Astrocyte (in vitro differentiated cells and primary cell): ENCODE results near the gene C1QC.

Experiments used
- CTCF ChIP-seq: IDR thresholded peaks from 2 replicates; pipeline ENCODE4 v1.5.1; 2011; ENCODE audit warnings: low read depth, mild to moderate bottlenecking, inconsistent platforms, low read length, moderate library complexity; ENCODE audit not compliant: insufficient read depth
- EZH2 ChIP-seq: IDR thresholded peaks from 2 replicates; pipeline ENCODE4 v1.6.1; 2012; ENCODE audit warnings: mild to moderate bottlenecking, low read length, inconsistent platforms; ENCODE audit not compliant: insufficient read depth

GRCh38 chr1:22595108-22595507 lies 48.3 kb upstream of the C1QC start:
- TF ChIP-seq EZH2, result no peak
- TF ChIP-seq CTCF, result no peak
